Fibroblast of lung (primary cell): Measurements from ENCODE around the gene KIAA0040. TPM values are rescaled to one million over a fixed set of nuclear protein-coding genes. Genes with fewer than 3 reads are reported as not detected.

Source experiments
- DNase-seq, 2 donors: peaks; one replicate each; pipeline versions ENCODE4 v3.0.0 to v3.0.0-alpha.2; 2010; ENCODE audit warnings: low read depth in 2 of 2
- H2AFZ ChIP-seq: 2 replicates; pipeline ENCODE4 v1.5.1; 2012; ENCODE audit warnings: low read length, control low read depth, inconsistent platforms
- H3K27ac ChIP-seq: 2 replicates; pipeline ENCODE4 v1.5.1; 2011; ENCODE audit warnings: low read length, control low read depth; ENCODE audit not compliant: insufficient read depth
- H3K27me3 ChIP-seq: 2 replicates; pipeline ENCODE4 v1.5.1; 2011; ENCODE audit warnings: mild to moderate bottlenecking, low read length; ENCODE audit not compliant: control insufficient read depth, insufficient read depth
- H3K36me3 ChIP-seq: 2 replicates; pipeline ENCODE4 v1.5.1; 2011; ENCODE audit warnings: low read length; ENCODE audit not compliant: control insufficient read depth, insufficient read depth
- H3K4me1 ChIP-seq: 2 replicates; pipeline ENCODE4 v1.5.1; 2011; ENCODE audit warnings: low read length; ENCODE audit not compliant: control insufficient read depth, insufficient read depth; ENCODE audit errors: extremely low read depth
- H3K4me2 ChIP-seq: 2 replicates; pipeline ENCODE4 v1.5.1; 2011; ENCODE audit warnings: low read length, control low read depth; ENCODE audit not compliant: insufficient read depth; ENCODE audit errors: extremely low read depth
- H3K4me3 ChIP-seq, 4 experiments: fragments of 200-600 bp in 1 of 4; sonication (generic) in 1 of 4; replicated peaks in 1 of 4; 2 replicates each; pipeline ENCODE4 v1.5.1; 2011 to 2016; ENCODE audit warnings: low read length in 4 of 4, low read depth in 3 of 4, mild to moderate bottlenecking in 3 of 4, control low read depth in 2 of 4, inconsistent platforms in 1 of 4, mixed read lengths in 1 of 4; ENCODE audit not compliant: insufficient read depth in 1 of 4; ENCODE audit errors: control extremely low read depth in 1 of 4
- H3K79me2 ChIP-seq: 2 replicates; pipeline ENCODE4 v1.5.1; 2012; ENCODE audit warnings: mild to moderate bottlenecking, low read length, inconsistent platforms; ENCODE audit not compliant: control insufficient read depth, insufficient read depth
- H3K9ac ChIP-seq: 2 replicates; pipeline ENCODE4 v1.5.1; 2011; ENCODE audit warnings: mild to moderate bottlenecking, low read length, control low read depth; ENCODE audit not compliant: insufficient read depth
- H3K9me3 ChIP-seq: 2 replicates; pipeline ENCODE4 v1.5.1; 2012; ENCODE audit warnings: low read depth, low read length; ENCODE audit not compliant: control insufficient read depth, insufficient read depth
- H4K20me1 ChIP-seq: 2 replicates; pipeline ENCODE4 v1.5.1; 2011; ENCODE audit warnings: low read length; ENCODE audit not compliant: control insufficient read depth, insufficient read depth; ENCODE audit errors: extremely low read depth
- EZH2 ChIP-seq: IDR thresholded peaks from 2 replicates; pipeline ENCODE4 v1.5.1; 2012; ENCODE audit warnings: low read length, control low read depth, mild to moderate bottlenecking; ENCODE audit errors: missing control alignments
- polyA plus RNA-seq, 2 donors: library from polyadenylated mRNA; depleted of rRNA in 1 of 2; stranded (reverse) in 1 of 2; unstranded in 1 of 2; fragments of >200 nt; gene quantifications; 2 replicates each; pipeline ENCODE4 v1.2.1, GENCODE V29; 2011 to 2012; ENCODE audit warnings: missing spikeins in 1 of 2
- total RNA-seq: library from RNA; depleted of rRNA; stranded (reverse); fragments of >200 nt; gene quantifications from 2 replicates; pipeline ENCODE4 v1.2.1, GENCODE V29; 2014
- TF ChIP-seq, protein P1 (sequence below), 2 donors: IDR thresholded peaks in 1 of 2; conservative IDR thresholded peaks in 1 of 2; 1 replicate in 1 of 2; 2 replicates in 1 of 2; pipeline ENCODE4 v1.5.1; 2011 to 2012; ENCODE audit warnings: low read length in 2 of 2, control low read depth in 1 of 2, inconsistent platforms in 1 of 2, low read depth in 1 of 2, mild to moderate bottlenecking in 1 of 2

The KIAA0040 gene
- total and polyA plus RNA-seq, 2 donors (not counting 1 experiment from before 2014, with no cell fraction given), result 0.17 to 24.7 TPM

- Histone ChIP-seq H3K36me3 (no peaks in the 10 kb centered on the region), H3K27ac (no peak overlapping the region), H3K79me2 (no peaks in the 10 kb centered on the region), H4K20me1 (no peaks in the 10 kb centered on the region), H3K4me2 (peak overlapping the region; percentile 83), H3K9me3 (no peaks in the 10 kb centered on the region), H3K4me1 (peaks cover 3% of the 10 kb centered on the region), H2AFZ (peak overlapping the region; percentile 27), H3K9ac (no peak overlapping the region), H3K27me3 (peaks cover 6% of the 10 kb centered on the region), H3K4me3 (peak overlapping the region; percentile 52 to 62 (median 54))
- TF ChIP-seq EZH2, result no peak
- TF ChIP-seq, protein P1, sequence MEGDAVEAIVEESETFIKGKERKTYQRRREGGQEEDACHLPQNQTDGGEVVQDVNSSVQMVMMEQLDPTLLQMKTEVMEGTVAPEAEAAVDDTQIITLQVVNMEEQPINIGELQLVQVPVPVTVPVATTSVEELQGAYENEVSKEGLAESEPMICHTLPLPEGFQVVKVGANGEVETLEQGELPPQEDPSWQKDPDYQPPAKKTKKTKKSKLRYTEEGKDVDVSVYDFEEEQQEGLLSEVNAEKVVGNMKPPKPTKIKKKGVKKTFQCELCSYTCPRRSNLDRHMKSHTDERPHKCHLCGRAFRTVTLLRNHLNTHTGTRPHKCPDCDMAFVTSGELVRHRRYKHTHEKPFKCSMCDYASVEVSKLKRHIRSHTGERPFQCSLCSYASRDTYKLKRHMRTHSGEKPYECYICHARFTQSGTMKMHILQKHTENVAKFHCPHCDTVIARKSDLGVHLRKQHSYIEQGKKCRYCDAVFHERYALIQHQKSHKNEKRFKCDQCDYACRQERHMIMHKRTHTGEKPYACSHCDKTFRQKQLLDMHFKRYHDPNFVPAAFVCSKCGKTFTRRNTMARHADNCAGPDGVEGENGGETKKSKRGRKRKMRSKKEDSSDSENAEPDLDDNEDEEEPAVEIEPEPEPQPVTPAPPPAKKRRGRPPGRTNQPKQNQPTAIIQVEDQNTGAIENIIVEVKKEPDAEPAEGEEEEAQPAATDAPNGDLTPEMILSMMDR (conservative IDR thresholded peaks at IDR 0.05 in 1 of 2, IDR thresholded peaks at IDR 0.05 in 1 of 2; ENCODE audit: low read depth in 1 of 2, low read length in 2 of 2), result no peak
- no peak for DNase-seq
These were observed 917 bp downstream of the KIAA0040 start for GRCh38 chr1:175191659-175192058.

GRCh38 chr1:175188936-175189335 is 3.6 kb downstream of the KIAA0040 start:
- no peak for DNase-seq
- Histone ChIP-seq H3K9ac (no peak overlapping the region), H3K4me1 (peaks cover 3% of the 10 kb centered on the region), H3K9me3 (no peaks in the 10 kb centered on the region), H4K20me1 (no peaks in the 10 kb centered on the region), H3K27me3 (peaks cover 6% of the 10 kb centered on the region), H3K36me3 (no peaks in the 10 kb centered on the region), H3K4me3 (no peak overlapping the region), H2AFZ (no peak overlapping the region), H3K27ac (no peak overlapping the region), H3K79me2 (no peaks in the 10 kb centered on the region), H3K4me2 (no peak overlapping the region)
- TF ChIP-seq, protein P1 (conservative IDR thresholded peaks at IDR 0.05 in 1 of 2, IDR thresholded peaks at IDR 0.05 in 1 of 2; ENCODE audit: low read depth in 1 of 2, low read length in 2 of 2), result no peak
- TF ChIP-seq EZH2, result no peak

GRCh38 chr1:175186433-175187160 is 6.0 kb downstream of the KIAA0040 start:
- TF ChIP-seq EZH2, result no peak
- TF ChIP-seq, protein P1 (conservative IDR thresholded peaks at IDR 0.05 in 1 of 2, IDR thresholded peaks at IDR 0.05 in 1 of 2; ENCODE audit: low read depth in 1 of 2, low read length in 2 of 2), result no peak
- peaks cover 6% of the 10 kb centered on the region for H3K27me3 ChIP-seq
- H4K20me1 ChIP-seq, result no peaks in the 10 kb centered on the region
- no peaks in the 10 kb centered on the region for H3K9me3 ChIP-seq
- H3K4me2 ChIP-seq, result no peak overlapping the region
- H3K27ac ChIP-seq, result no peak overlapping the region
- no peaks in the 10 kb centered on the region for H3K36me3 ChIP-seq
- no peaks in the 10 kb centered on the region for H3K79me2 ChIP-seq
- H2AFZ ChIP-seq, result no peak overlapping the region
- H3K4me1 ChIP-seq, result no peaks in the 10 kb centered on the region
- no peak overlapping the region for H3K4me3 ChIP-seq
- no peak for DNase-seq
- no peak overlapping the region for H3K9ac ChIP-seq
